HG02943 (cell line): ENCODE results near the gene PLCL2.

Experiments used
- ATAC-seq: cut with Tn5 transposase; IDR thresholded peaks from one replicate; pipeline ENCODE4 v1.9.1; 2021; ENCODE audit warnings: mild to moderate bottlenecking, low read depth, moderate library complexity; ENCODE audit not compliant: unreplicated experiment

PLCL2 gene

DNA sequence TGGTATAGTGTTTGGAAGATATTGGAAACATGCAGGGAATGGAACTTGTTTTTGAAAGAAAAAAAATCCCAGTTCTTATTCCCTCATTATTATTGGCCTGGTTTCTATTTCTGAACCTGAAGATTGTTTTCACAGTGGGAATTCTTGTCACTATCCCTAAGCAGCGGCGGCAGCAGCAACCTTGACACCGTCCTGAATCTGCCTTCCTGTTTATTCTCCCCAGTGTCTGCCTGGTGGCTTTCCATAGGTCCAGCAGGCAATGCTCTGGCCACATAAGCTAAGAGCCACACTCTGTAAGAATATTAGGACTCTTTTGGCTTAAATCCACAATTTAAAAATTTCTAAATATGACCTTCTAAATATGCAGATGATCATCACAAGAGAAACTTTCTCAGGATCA lies 178.0 kb downstream of the PLCL2 start:
- ATAC-seq, result no peak

DNA sequence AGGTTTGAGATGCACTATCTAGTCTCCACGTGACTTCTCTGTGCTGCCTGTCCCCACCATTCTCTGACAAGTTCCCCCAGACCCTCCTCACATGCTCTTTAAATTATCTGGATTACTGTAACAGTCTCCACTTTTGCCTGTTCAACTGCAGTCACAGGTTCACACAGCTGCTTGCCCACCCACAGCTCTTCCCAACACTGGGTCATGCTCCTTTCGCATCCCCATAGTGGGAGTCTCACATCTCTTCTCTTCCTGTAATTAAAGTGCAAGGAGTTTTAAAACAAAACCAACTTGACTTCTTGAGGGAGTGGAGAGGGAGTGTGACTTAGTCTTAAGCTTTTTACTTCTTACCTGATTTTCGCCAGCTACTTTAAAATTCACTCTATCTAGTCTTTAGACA lies 178.8 kb downstream of the PLCL2 start:
- no peak for ATAC-seq

GRCh38 chr3:17065315-17065714 lies 180.6 kb downstream of the PLCL2 start:
- no peak for ATAC-seq

DNA sequence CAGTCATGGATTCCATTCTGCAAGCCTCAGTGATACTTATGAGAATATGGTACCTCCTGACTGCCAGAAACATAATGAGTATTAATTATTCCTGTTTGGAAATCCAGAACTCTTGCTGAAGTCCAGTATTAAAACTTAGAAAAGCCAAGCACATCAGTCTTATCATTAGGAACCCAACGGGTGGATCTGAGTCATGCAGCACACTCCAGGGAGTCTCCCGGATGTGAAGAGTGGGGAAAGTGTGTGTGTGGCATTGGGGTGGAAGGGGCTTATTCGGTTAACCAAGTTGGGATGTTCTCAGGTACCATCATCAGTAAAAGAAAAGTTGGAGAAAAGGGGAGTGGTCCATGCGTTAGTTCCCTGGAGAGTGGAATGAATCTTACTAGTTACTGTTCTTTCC lies 181.1 kb downstream of the PLCL2 start:
- no peak for ATAC-seq

GRCh38 chr3:17069754-17070153 lies 185.0 kb downstream of the PLCL2 start:
- ATAC-seq, result no peak

DNA sequence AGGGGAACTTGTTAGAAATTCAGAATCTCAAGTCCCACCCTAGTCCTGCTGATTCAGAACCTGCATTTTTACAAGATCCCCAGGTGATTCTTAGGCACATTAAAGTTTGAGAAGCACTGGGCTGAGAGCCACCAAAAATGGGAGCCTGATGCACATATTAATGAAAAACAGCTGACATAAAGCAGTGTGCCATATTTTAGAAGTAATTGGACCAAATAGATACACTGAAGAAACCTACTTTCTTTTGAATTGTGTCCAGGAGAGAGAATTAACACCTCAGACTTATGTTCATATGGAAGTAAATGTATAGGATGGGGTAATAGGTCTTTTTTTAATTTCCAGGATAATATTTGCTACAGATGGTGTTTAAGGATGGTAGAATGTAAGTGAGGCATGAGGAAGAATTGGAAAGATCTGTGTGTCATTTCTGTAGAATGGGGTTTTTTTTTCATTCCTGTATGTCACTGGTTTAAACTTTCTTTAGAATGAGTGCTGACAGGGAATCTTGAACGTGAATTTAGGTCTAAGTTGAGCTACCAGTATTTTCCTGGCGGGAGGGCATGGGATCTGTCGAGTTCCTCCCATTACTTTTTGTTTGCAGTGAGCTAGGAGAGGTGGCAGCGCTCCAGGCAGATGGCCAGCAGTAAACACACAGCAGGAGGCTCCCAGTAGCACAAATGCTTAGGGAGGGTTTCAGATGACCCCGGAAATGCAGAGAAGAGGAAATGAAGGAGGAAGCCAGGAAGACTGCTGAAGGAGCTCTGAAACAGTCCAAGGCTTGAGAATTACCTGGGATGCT lies 185.6 kb downstream of the PLCL2 start:
- no peak for ATAC-seq

- ATAC-seq, result no peak
Measured at GRCh38 chr3:17074559-17074958, 189.8 kb downstream of the PLCL2 start.

- ATAC-seq, result no peak
Measured at GRCh38 chr3:17075358-17075757, 190.6 kb downstream of the PLCL2 start.

DNA sequence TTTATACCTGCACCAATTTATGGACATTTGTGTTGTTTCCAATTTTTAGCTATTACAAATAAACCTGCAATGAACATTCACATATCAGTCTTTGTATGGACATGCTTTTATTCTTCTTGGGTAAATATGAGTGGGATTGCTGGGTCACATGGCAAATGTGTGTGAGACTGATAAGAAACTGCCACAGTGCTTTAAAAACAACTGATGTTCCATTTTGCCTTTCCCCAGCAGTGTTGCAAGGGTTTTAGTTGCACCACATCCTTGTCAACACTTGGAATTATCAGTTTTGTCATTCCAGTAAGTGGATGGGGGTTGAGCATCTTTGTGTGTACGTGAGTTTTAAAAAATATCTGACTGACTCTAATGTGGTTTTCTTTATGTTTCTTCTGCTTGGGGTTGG lies 191.2 kb downstream of the PLCL2 start:
- ATAC-seq, result no peak

DNA sequence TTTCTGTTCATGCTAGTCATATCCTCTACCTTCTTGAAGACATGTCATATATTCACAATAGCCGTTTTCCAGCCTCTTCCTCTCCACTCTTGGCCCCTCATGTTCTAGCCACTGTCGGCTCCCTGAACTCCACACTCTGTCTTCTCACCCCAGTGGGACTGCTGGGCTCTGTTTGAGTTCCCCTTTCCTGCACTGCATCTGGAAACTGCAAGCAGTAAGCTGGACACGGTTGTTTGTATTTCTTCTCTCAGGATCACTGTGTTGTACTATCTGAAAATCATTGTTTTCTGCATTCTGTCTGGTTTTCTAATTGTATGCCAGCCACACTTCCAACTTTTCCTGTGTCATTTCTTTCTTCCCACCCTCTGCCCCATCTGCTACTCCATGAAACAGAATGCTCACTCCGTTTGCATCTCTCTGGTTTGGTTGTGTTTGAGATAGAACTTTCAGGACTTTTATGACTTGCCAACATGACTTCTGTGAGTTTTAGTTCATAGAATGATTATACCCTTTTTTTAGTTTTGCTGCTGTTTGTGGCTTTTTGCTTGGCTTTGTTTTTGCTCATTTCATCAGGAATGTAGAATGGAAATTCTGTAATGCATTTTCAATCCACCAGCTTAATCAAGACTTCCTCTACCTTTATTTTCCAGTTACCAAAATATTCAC lies 192.3 kb downstream of the PLCL2 start:
- ATAC-seq, result no peak

- ATAC-seq, result no peak
Measured at GRCh38 chr3:17077606-17078005, 192.9 kb downstream of the PLCL2 start.

- ATAC-seq, result no peak
Measured at GRCh38 chr3:17078926-17079465, 194.2 kb downstream of the PLCL2 start.

- ATAC-seq, result no peak
Measured at GRCh38 chr3:17079933-17080332, 195.2 kb downstream of the PLCL2 start.

DNA sequence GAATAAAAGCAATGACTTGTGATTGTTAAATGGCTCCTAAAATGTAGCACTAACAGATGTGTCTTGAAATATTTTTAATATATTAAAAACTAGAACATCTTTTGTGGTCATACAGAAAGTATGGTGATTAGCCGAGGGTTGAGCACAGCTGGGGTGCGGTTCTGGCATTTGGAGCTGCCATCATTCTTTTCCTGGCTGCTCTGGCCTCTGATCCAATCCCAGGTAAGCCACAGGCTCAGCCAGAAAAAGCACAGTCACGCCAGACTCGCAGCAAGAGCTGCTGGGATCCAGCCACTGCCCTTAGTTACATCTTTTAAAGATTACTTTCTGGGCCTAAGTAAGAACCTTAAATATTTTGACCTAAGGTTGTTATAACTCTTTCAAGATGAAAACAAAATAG lies 196.8 kb downstream of the PLCL2 start:
- ATAC-seq, result no peak

- no peak for ATAC-seq
Measured at GRCh38 chr3:17087509-17087908, 202.8 kb downstream of the PLCL2 start.

DNA sequence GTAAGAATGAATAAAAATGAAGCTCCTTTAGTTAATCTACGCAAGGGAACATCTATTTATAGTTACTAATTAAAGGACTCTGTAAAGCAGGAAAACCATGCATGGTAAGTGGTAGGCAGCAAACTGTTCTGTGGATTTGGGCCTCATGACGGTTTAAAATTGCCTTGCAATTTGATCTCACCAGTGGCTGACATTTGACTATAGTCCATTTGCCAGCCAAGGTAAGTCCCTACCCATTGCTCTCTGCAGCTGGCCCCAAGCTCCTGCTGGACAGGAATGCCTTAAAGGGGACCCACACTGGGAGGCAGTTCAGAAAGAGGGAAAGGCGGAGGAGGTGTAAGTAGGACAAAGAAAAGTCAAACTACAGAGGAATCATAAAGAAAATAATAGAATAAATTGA lies 203.3 kb downstream of the PLCL2 start:
- no peak for ATAC-seq

GRCh38 chr3:17088602-17089313 lies 204.0 kb downstream of the PLCL2 start:
- ATAC-seq, result no peak

- no peak for ATAC-seq
Measured at GRCh38 chr3:17089314-17089700, 204.6 kb downstream of the PLCL2 start.

DNA sequence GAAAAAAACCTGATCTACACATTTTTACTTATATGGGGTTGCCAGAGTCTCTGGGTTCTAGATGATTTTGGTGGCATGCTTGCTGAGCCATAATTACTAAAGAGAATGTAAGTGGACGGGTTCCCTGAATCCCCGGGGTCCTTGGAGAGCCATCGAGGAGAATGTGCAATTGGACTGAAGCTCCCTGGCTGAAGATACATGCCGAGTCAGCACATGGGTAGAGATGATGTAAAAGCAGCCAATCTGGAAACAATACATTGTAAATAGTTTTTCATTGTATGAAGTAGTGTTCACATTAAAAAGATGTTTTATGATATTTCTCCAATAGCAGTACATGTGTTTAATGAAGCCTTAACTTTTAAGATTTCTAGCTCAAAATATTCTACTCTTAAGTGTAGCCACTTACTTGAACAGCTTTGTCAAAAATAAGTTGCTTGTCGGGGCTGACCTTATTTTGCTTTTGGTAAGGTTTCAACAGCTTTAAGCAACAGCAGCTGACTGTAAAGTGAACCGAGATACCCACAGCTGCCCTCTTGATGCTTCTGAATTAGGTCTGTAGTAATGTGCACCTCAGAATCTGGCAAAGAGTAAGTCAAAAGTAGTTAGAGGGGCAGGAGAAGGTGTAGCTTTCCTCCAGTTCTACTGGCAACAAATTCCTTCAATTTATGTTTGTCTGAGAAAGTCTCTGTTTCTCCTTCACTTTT lies 205.7 kb downstream of the PLCL2 start:
- no peak for ATAC-seq

DNA sequence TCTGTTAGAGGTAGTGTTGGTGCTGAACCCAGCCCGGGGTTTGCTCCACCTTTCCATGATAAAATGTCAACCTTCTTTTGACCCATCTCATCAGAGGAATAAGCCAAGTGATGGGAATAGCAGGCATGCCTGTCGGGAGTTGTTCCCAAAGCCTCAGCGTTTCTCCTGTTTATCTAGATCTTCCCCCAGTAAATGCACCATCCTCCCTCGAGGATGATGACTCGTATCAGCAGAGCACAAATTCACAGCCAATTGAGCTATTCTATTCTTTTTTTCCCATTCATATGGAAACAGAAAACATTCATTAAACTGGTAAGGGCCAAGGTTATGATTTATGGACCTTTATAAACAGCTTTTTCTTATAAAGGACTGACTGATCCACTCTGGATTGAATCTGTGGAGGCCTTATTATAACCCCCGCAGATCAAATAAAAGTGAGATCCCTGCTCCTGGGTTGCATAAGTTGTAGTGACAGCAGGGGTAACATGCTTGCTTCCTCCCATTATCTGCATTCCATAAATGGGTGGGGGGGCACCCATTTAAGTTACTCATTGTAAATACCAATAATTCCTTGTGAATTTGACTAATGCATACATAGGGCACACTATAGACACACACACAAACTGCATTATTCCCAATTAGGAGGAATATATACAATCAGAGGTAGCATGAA lies 207.3 kb downstream of the PLCL2 start:
- ATAC-seq, result no peak
